NCI-H2081 treated with DMSO at 0.1 percent for 48 hours (cell line): Measurements from ENCODE around the gene PTGES2.
A peak's percentile ranks its signal among the peaks of the same experiment; 100 is the strongest.

Experiments used
- DNase-seq: peaks from one replicate; lab custom pipeline; 2025; lab: John Stamatoyannopoulos, UW

Gene PTGES2

GRCh38 chr9:128127568-128127989, at the start of gene PTGES2:
Gene PTGES2 (minus strand): TSS chr9:128127729. CDS start chr9:128127717, 12 bp downstream.
- DNase-seq = no peak

DNA sequence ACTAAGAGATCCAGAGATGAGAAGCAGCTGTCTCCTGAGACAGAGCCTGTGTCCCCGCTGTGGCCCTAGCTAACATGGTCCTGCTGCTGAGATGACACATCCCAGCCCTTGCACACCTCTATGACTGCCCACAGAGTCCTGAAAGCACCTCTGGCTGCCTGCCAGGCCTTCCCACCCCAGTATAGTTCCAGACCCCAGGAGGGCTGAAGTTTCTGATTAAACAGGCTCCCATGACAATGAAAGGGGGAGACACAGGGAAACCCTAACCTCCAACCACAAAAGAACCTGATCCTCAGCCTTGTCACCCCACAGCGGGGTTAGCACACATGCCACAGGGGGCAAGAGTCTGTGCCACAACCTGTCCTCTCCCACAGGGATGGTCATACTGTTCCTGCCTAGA, 48.2 kb upstream of the PTGES2 start:
- DNase-seq = no peak

- DNase-seq = no peak
These were observed 47.6 kb upstream of the PTGES2 start for GRCh38 chr9:128175102-128175563.

- no peak for DNase-seq
These were observed 46.5 kb upstream of the PTGES2 start for GRCh38 chr9:128174062-128174461.

GRCh38 chr9:128169925-128170324, 42.4 kb upstream of the PTGES2 start:
- DNase-seq = no peak

- DNase-seq = no peak
These were observed 42.0 kb upstream of the PTGES2 start for GRCh38 chr9:128169492-128169891.

- DNase-seq = no peak
These were observed 41.3 kb upstream of the PTGES2 start for GRCh38 chr9:128168731-128169308.

DNA sequence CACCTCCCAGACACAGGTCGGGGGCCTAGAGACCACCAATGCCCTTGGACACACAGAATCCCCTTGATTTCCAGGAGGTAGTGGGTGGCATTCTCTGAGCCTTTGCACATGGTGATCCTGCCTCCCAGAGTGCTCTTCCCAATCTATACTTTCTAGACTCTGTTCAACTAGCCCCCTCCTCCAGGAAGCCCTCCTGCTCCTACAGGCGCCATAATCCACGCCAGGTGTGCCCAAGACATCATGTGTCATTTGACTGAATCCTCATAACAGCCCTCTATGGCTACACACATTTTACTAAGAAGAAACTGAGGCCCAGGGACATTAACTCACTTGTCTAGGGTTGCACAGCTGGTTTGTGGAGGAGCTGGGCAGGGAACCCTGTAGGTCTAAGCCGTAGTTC, 39.7 kb upstream of the PTGES2 start:
- no peak for DNase-seq

GRCh38 chr9:128166169-128166568, 38.6 kb upstream of the PTGES2 start:
- DNase-seq = no peak

GRCh38 chr9:128164307-128164885, 36.9 kb upstream of the PTGES2 start:
- no peak for DNase-seq

- no peak for DNase-seq
These were observed 36.2 kb upstream of the PTGES2 start for GRCh38 chr9:128163523-128164306.

DNA sequence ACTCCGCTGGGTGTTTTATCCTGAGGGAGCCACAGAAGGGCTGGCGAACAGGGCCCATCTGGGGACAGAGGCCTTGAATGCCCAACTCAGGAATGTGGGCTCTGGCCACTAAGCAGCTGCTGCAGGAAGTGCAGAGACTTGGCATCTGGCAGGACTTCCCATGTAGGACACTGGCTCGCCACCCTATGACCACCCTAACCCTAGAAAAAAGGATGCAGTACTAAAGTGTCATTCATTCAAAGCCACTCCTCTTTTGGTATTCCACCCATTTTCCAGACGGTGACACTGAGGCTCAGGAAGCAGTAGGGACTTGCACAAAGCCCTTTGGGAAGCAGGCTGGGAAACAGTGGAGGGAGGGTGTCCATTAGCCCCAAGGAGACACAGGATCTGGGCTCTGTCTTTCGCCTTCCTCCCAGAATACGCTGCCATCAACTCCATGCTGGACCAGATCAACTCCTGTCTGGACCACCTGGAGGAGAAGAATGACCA, 35.5 kb upstream of the PTGES2 start:
- no peak for DNase-seq

DNA sequence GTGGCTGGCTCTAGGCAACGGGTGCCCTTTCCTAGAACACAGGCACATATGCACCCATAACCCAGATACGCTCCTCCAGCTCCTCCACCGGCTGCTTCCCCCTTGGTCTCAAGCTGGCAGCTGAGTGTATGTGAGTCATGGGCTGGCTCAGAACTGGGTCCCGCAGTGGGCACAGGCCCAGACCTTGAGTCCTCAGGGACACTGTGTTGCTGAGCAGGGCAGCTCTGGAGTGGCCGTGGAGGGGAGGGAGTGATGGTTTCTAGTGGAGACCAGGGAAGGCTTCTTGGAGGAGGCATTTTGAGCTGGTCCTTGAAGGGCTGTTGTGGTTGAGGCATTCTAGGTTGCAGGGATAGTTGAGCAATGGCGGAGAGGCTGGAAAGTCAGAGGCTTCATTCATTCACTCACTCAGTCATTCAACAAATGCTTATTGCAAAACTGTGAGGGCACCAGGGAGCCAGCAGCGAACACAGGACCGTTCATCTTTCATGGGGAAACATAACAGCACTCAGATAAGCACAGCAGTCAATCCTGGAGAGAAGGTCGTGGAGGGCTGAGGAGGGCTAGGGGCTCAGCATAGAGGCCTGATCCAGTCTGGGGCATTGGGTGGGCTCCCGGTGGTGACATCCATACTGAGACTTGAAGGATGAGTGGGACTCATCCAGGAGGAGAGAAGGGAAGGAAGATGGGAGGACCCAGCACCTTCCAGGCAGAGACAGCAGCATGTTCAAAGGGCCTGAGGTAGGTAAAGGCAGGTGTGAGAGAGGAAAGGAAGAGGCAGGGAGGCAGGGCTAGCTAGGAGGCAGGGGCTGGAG, 34.9 kb upstream of the PTGES2 start:
- no peak for DNase-seq

- no peak for DNase-seq
These were observed 33.8 kb upstream of the PTGES2 start for GRCh38 chr9:128161215-128161902.

GRCh38 chr9:128160603-128160987, 33.1 kb upstream of the PTGES2 start:
- DNase-seq = no peak

DNA sequence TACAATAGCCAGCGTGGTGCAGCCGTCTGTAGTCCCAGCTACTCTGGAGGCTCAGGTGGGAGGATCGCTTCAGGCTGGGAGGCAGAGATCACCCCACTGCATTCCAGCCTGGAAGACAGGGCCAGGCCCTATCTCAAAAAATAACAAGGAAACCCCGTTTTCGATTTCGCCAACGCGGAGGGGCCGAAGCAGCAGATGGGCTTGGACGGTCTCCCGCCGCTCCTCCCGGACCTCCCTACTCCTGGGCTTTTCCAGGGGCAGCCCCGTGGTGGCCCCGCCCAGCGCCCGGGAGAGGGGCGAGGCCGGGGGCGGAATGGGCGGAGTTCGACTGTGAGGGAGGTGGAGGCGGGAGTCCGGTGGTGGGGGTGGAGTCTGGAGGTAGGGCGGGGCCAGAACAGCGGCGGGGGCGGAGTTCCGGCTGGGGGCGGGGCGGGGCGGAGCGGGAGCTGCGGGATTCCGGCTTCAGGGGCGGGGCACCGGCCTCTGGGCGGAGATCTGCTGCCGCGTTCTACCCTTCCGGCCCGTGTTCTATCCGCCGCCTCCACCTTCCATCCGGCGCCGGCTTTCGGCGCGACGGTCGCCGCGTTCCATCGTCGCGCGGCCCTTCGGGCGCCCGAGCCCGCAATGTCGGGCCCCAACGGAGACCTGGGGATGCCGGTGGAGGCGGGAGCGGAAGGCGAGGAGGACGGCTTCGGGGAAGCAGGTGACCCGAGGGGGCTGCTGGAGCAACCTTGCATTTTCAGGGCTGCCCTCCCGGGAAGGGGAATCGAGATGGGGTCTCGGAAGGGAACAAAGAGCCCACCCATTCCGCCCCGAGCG, 32.5 kb upstream of the PTGES2 start, which contains the start of gene BBLN:
Gene BBLN (plus strand): TSS at position 482 of the 819 bp plus-strand sequence. CDS start 143 bp downstream, at position 625.
- peak; percentile 58 for DNase-seq

DNA sequence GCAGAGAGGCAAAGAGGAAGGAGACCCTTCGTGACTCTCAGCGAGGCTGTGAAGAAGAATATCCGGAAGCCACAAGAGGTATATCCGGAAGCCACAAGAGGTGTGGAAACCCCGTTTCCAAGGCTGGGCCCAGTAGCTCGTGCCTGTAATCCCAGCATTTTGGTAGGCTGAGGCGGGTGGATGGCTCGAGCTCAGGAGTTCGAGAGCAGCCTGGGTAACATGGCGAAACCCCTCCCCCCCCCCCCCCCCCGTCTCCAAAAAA, 31.9 kb upstream of the PTGES2 start:
- DNase-seq = no peak

DNA sequence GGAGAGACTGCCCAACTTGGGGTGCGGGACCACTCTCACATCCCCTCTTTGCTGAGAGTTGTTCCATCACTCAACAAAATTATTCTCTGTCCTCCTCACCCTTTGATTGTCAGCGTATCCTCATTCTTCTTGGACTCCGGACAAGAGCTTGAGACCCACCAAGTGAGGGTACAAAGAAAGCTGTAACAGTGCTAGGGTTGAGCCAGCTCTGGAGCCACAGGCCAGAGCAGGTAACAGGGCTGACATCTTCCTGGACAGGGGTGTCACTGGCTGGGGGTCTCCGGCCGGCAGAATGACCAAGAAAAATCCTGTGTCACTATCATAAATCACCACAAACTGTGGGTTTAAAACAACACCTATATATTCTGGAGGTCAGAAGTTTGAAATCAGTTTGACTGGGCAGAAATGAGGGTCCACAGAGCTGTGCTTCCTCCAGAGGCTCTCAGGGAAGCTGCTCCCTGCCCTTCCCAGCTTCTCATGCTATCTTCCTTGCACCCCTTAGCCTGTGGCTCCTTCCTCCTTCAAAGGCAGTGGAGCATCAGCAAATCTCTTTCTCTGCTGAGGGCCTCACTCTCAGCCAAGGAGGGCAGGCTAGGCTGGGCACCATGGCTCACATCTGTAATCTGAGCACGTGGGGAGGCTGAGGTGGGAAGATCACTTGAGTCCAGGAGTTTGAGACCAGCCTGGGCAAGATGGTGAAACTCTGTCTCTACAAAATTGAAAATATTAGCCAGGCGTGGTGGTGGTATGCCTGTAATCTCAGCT, 28.4 kb upstream of the PTGES2 start:
- no peak for DNase-seq

DNA sequence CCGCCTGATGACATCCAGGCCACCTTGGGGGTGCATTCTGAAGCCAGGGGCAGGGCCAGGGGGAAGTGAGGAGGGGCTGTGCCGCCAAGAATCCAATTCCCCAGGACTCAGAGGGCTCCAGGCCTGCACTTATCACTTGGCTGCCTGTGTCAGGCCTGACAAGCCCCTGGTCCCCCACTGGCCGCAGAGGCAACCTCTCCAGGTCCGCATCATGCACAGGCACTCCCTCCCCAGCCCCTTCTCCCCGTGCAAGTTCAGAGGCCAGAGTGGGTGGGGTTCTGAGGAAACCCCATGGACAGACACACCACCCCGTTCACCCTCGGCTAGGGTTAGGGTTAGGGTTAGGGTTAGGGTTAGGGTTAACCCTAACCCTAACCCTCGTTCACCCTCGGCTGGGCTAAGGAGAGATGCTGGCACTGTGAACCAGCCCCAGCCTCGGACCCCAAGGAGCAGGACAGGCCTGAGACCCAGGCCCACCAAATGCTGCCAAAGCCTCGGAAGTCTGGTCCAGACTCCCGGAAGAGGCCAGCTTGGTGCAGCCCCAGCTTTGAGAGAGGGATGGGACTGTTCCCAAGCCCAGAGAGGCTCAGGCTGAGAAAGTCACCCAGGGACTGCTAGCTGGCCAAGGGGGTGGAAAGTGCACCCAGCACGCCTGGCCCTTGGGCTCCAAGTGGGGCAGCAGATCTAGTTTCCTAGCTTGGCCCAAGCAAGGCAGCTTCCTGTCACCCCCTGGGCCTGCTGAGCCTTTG, 26.6 kb upstream of the PTGES2 start:
- no peak for DNase-seq
